ACC112 (cell line): ENCODE results near the gene POLE3.
"Not testable (repeated sequence)": the region's sequence is repeated elsewhere in the genome, so short reads cannot be mapped to it uniquely, and the experiment has no call there.

Experiments used
- H2AFZ ChIP-seq: fragments of 200-600 bp; sonication (generic); one replicate; pipeline ENCODE4 v1.6.0; 2017; ENCODE audit warnings: antibody characterized with exemption, low read length; ENCODE audit not compliant: unreplicated experiment
- H3K27ac ChIP-seq: fragments of 200-600 bp; sonication (generic); 2 replicates; pipeline ENCODE4 v1.5.1; 2014; ENCODE audit warnings: low read depth, mild to moderate bottlenecking, antibody characterized with exemption, low read length, moderate library complexity
- H3K27me3 ChIP-seq: fragments of 200-600 bp; sonication (generic); 2 replicates; pipeline ENCODE4 v1.6.1; 2014; ENCODE audit warnings: mild to moderate bottlenecking, antibody characterized with exemption, low read length, moderate library complexity, mixed read lengths; ENCODE audit not compliant: insufficient read depth
- H3K36me3 ChIP-seq: fragments of 200-600 bp; sonication (generic); 2 replicates; pipeline ENCODE4 v1.6.1; 2016; ENCODE audit warnings: mild to moderate bottlenecking, antibody characterized with exemption, low read length, moderate library complexity, mixed read lengths; ENCODE audit not compliant: insufficient read depth
- H3K4me1 ChIP-seq: fragments of 200-600 bp; sonication (generic); one replicate; pipeline ENCODE4 v1.6.1; 2016; ENCODE audit warnings: low read length, mixed read lengths; ENCODE audit not compliant: insufficient read depth, unreplicated experiment, control insufficient read depth
- H3K4me3 ChIP-seq: fragments of 200-600 bp; sonication (generic); 2 replicates; pipeline ENCODE4 v1.5.1; 2014; ENCODE audit warnings: mild to moderate bottlenecking, low read depth, low read length
- H3K79me2 ChIP-seq: fragments of 200-600 bp; sonication (generic); one replicate; pipeline ENCODE4 v1.6.0; 2016; ENCODE audit warnings: low read length; ENCODE audit not compliant: control insufficient read depth, unreplicated experiment, insufficient read depth

The POLE3 gene

DNA sequence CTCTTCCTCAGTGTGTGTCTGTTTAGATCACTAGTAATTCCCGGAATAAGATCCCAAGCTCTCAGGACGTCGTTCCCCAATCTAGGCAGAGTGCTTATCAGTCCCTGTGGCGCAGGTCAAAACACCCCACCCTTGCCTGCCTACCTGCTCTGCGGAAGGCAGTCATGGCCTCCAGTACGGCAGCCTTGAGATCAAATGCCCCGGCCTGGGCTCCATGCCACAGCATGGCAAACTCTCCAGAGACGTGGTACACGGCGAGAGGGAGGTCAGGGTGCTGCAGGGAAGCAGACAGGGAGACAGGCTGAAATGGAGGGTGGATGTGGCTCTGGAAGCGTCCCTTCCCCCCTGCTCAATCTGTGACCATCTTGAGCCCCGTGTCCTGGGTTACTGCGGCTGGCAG is 21.6 kb downstream of the POLE3 start:
- Histone ChIP-seq H2AFZ (no peak overlapping the region), H3K79me2 (no peaks in the 10 kb centered on the region), H3K36me3 (0 out of 2 replicates have a peak, but pooled peaks cover 2% of the 10 kb centered on the region), H3K4me1 (no peaks in the 10 kb centered on the region), H3K27ac (no peak overlapping the region), H3K4me3 (no peak overlapping the region), H3K27me3 (no peaks in the 10 kb centered on the region)

DNA sequence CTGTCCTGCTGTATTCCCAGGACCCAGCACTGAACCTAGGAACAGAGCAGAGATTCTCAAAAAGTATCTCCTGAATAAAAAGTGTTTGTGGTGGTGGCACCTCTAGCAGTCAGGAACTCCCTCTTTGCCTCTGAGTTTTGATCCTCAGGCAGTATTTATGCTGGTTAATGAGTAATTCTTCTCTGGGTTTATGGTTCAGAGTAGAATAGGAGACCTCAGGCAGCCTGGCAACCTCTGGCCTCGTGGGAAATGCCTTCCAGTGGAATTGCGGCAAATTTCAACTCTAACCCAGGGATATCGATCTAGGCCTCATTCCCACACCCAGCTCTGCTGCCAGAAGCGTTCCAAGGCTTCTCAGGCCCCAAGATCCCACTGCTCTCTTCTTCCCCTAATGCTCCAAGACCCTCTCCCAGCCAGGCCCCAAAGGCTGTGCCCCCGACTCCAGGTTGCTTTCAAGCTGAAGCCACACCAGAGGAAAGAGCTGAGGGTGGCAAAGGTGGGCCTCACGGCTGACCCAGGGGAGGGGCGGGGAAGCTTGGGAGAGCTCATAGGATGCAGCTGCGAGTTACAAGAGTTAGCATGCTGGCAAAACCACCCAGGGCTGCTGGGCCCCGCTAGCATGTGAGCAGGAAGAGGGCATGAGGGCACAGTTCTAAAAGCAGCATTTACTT is 22.8 kb downstream of the POLE3 start:
- 0 out of 2 replicates have a peak, but pooled peaks cover 2% of the 10 kb centered on the region for H3K36me3 ChIP-seq
- no peaks in the 10 kb centered on the region for H3K79me2 ChIP-seq
- H3K27ac ChIP-seq: no peak overlapping the region
- no peaks in the 10 kb centered on the region for H3K4me1 ChIP-seq
- no peaks in the 10 kb centered on the region for H3K27me3 ChIP-seq
- H3K4me3 ChIP-seq: no peak overlapping the region
- no peak overlapping the region for H2AFZ ChIP-seq

- Histone ChIP-seq H3K79me2 (no peaks in the 10 kb centered on the region), H3K27me3 (no peaks in the 10 kb centered on the region), H3K4me3 (no peak overlapping the region), H3K4me1 (no peaks in the 10 kb centered on the region), H3K36me3 (no peaks in the 10 kb centered on the region), H3K27ac (no peak overlapping the region), H2AFZ (no peak overlapping the region)
These were observed 23.7 kb downstream of the POLE3 start for GRCh38 chr9:113386571-113387393.

DNA sequence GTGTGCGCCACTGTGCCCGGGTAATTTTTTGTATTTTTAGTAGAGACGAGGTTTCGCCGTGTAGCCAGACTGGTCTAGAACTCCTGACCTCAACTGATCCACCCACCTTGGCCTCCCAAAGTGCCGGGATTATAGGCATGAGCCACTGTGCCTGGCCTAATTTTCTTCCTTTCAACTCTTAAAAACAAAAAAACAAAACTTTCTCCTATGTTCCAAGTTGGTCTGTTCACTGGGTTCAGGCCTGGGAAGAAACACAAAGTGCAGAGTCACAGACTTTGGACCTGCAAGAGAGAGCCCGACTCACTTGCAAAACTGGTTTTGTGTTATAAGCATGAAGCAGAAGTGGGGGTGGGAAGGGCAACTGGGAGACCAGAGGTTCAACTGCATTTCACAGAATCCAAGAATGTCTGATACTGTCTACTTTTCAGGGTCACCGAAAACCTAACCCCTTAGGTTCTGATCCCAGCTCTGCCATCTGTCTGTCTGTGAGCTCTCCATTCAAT is 28.5 kb downstream of the POLE3 start:
- no peaks in the 10 kb centered on the region for H3K79me2 ChIP-seq
- no peak overlapping the region for H2AFZ ChIP-seq
- H3K4me3 ChIP-seq: no peak overlapping the region
- H3K4me1 ChIP-seq: no peaks in the 10 kb centered on the region
- no peak overlapping the region for H3K27ac ChIP-seq
- no peaks in the 10 kb centered on the region for H3K27me3 ChIP-seq
- no peaks in the 10 kb centered on the region for H3K36me3 ChIP-seq

DNA sequence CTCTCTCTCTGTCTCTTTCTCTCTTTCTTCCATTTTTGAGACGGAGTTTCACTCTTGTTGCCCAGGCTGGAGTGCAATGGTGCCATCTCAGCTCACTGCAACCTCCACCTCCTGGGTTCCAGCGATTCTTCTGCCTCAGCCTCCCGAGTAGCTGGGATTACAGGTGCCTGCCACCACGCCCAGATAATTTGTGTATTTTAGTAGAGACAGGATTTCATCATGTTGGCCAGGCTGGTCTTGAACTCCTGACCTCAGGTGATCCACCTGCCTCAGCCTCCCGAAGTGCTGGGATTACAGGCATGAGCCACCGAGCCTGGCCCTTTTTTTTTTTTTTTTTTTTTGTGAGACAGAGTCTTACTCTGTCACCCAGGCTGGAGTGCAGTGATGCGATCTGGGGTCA is 29.0 kb downstream of the POLE3 start:
- not testable (repeated sequence) for H3K4me3 ChIP-seq, H3K4me1 ChIP-seq, H2AFZ ChIP-seq, H3K79me2 ChIP-seq, H3K36me3 ChIP-seq, H3K27ac ChIP-seq, H3K27me3 ChIP-seq

DNA sequence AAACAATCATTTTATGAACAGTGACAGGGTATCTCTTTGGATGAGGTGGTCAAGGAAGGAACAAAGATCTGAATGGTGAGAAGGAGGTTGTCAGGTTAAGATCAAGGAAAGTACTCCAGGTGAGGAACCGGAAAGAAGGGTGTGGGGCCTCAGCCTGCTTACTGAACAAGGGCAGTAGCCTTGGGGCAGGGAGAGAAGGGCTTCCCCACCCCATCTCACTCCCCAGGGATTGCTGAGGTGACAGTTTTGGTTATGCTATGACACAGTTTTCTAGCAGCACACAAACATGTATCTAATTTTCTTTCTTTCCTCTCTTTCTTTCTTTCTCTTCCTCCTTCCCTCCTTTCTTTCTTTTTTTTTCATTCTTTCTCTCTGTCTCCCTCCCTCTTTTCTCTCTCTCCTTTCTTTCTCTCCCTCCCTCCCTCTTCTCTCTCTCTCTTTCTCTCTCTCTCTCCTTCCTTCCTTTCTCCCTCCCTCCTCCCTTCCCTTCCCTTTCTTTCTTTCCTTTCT is 29.6 kb downstream of the POLE3 start:
- Histone ChIP-seq H3K4me3 (no peak overlapping the region), H3K4me1 (no peaks in the 10 kb centered on the region), H3K27ac (no peak overlapping the region), H3K36me3 (no peaks in the 10 kb centered on the region), H3K79me2 (no peaks in the 10 kb centered on the region), H3K27me3 (no peaks in the 10 kb centered on the region), H2AFZ (no peak overlapping the region)

DNA sequence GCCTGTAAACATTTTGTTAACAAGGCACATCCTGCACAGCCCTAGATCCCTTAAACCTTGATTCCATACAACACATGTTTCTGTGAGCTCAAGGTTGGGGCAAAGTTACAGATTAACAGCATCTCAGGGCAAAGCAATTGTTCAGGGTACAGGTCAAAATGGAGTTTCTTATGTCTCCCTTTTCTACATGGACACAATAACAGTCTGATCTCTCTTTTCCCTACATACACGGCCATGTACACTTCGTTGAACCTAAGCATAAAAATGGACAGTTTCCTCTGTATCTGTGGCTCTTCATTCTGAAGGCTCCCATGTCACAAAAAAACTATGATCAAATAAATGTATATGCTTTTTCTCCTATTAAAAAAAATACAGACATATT is 30.7 kb downstream of the POLE3 start:
- not testable (repeated sequence) for H3K36me3 ChIP-seq, H3K4me3 ChIP-seq, H3K27me3 ChIP-seq, H2AFZ ChIP-seq, H3K27ac ChIP-seq, H3K79me2 ChIP-seq, H3K4me1 ChIP-seq

DNA sequence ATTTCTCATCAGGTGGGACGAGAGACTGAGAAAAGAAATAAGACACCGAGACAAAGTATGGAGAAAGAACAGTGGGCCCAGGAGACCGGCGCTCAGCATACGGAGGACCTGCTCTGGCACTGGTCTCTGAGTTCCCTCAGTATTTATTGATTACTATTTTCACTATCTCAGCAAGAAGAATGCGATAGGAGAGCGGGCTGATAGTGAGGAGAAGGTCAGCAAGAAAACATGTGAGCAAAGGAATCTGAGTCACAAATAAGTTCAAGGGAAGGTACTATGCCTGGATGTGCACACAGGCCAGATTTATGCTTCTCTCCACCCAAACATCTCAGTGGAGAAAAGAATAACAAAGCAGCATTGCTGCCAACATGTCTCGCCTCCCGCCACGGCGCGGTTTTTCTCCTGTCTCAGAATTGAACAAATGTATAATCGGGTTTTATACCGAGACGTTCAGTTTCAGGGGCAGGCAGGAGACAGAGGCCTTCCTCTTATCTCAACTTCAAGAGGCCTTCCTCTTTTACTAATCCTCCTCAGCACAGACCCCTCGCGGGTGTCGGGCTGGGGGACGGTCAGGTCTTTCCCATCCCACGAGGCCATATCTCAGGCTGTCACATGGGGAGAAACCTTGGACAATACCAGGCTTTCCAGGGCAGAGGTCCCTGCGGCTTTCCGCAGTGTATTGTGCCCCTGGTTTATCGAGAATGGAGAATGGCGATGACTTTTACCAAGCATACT is 31.2 kb downstream of the POLE3 start:
- H3K79me2 ChIP-seq, H3K36me3 ChIP-seq, H3K27me3 ChIP-seq, H3K4me1 ChIP-seq, H3K27ac ChIP-seq, H3K4me3 ChIP-seq, H2AFZ ChIP-seq: not testable (repeated sequence)

- peaks cover 6% of the 10 kb centered on the region for H3K4me1 ChIP-seq
- H2AFZ ChIP-seq: peak within 1 kb of the TSS; percentile 83
- peak within 1 kb of the TSS; percentile 89 for H3K4me3 ChIP-seq
- no peak within 1 kb of the TSS for H3K27ac ChIP-seq
- no peaks in the 10 kb centered on the region for H3K27me3 ChIP-seq
- H3K79me2 ChIP-seq: no peaks in the 10 kb centered on the region
- peaks cover 10% of the 10 kb centered on the region; the same call in 1 of the 2 replicates for H3K36me3 ChIP-seq
These were observed 33.6 kb downstream of the POLE3 start, which contains the start of gene HDHD3 for GRCh38 chr9:113376634-113377567. Gene HDHD3, minus strand, starts transcription at chr9:113376986. Its CDS starts 2,632 bp downstream, at chr9:113374354.
